ENCODE results near the gene NEDD4L.
A peak's percentile ranks its signal among the peaks of the same experiment; 100 is the strongest.

Gene NEDD4L

GRCh38 chr18:58175786-58176176 is 131.8 kb downstream of the NEDD4L start:
- no peak for DNase-seq (ENCODE audit: extremely low spot score)
- ChIA-PET CTCF (interaction anchor here (2.0 kb wide), 1 partner anchor 40 kb away, joined by 4 read pairs; no protein-coding TSS in a partner anchor), POLR2A (no interaction called here)
- no peak for TF ChIP-seq CTCF (IDR thresholded peaks at IDR 0.05; ENCODE audit: control extremely low read depth, extremely low read depth, low read depth, missing control alignments)

GRCh38 chr18:58177004-58177717 is 133.1 kb downstream of the NEDD4L start:
- ChIA-PET CTCF (interaction anchor here (0.7 to 2.0 kb wide), 2 partner anchors 14 to 41 kb away, joined by 3 to 4 read pairs; no protein-coding TSS in a partner anchor), POLR2A (no interaction called here)
- no peak for TF ChIP-seq CTCF (IDR thresholded peaks at IDR 0.05; ENCODE audit: control extremely low read depth, extremely low read depth, low read depth, missing control alignments)
- no peak for DNase-seq (ENCODE audit: extremely low spot score)

GRCh38 chr18:58177896-58178470 is 134.0 kb downstream of the NEDD4L start:
- CTCF ChIA-PET: no interaction called here
- DNase-seq (ENCODE audit: extremely low spot score): no peak
- POLR2A ChIA-PET: no interaction called here
- no peak for TF ChIP-seq CTCF (IDR thresholded peaks at IDR 0.05; ENCODE audit: control extremely low read depth, extremely low read depth, low read depth, missing control alignments)

- POLR2A ChIA-PET: no interaction called here
- TF ChIP-seq CTCF (IDR thresholded peaks at IDR 0.05; ENCODE audit: control extremely low read depth, extremely low read depth, low read depth, missing control alignments): no peak
- CTCF ChIA-PET: no interaction called here
- no peak for DNase-seq (ENCODE audit: extremely low spot score)
Measured at GRCh38 chr18:58178511-58178910, 134.5 kb downstream of the NEDD4L start.

GRCh38 chr18:58180172-58180571 is 136.1 kb downstream of the NEDD4L start:
- DNase-seq (ENCODE audit: extremely low spot score): no peak
- CTCF ChIA-PET: interaction anchor here (1.3 to 2.1 kb wide), 5 partner anchors 11 to 255 kb away, joined by 3 to 23 read pairs (median 6); no protein-coding TSS in a partner anchor
- TF ChIP-seq CTCF (IDR thresholded peaks at IDR 0.05; ENCODE audit: control extremely low read depth, extremely low read depth, low read depth, missing control alignments): no peak

GRCh38 chr18:58180738-58181353 is 136.8 kb downstream of the NEDD4L start:
- CTCF ChIA-PET: interaction anchor here (0.6 to 3.0 kb wide), 38 partner anchors 8 to 583 kb away, joined by 3 to 23 read pairs (median 4); partner anchors contain the start of gene NEDD4L
- POLR2A ChIA-PET: no interaction called here
- peak; percentile 82 for TF ChIP-seq CTCF (IDR thresholded peaks at IDR 0.05; ENCODE audit: control extremely low read depth, extremely low read depth, low read depth, missing control alignments)
- DNase-seq (ENCODE audit: extremely low spot score): peak; percentile 75

More at GRCh38 chr18:58180172-58180571, 136.1 kb downstream of the NEDD4L start:
- POLR2A ChIA-PET: no interaction called here
